ENCODE measurements around the gene FRMPD4. TPM values are rescaled to one million over a fixed set of nuclear protein-coding genes. Genes with fewer than 3 reads are reported as not detected.

Gene FRMPD4
- total RNA-seq, 1 experiment from 2014 or later: not detected

DNA sequence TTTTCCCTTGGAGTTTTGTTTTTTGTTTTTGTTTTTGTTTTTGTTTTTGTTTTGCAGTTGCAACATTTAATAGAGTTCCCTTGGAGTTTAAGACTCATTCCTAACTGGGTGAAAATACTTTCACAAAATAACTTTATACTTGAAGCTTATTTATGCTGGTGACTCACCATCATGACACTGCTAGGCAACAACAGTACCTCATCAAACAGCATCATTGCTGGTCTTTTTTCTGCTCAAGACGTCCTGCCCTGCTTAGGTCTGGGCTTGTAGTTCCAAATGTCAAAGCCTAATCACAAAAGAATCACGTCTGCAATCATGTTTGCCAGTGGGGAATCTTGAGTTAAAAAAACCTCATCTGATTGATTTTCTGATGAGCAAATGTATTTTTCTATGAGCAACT is 547.3 kb downstream of the FRMPD4 start:
- Histone ChIP-seq H3K4me2 (ENCODE audit: low read depth, low read length, poor library complexity, severe bottlenecking) (no peak overlapping the region), H3K9me2 (replicated peaks; ENCODE audit: insufficient read depth, low read length) (no peaks in the 10 kb centered on the region), H3K4me3 (ENCODE audit: low read length) (no peak overlapping the region), H2AFZ (ENCODE audit: low read length) (no peak overlapping the region), H3K4me1 (ENCODE audit: low read length) (no peaks in the 10 kb centered on the region), H3K36me3 (ENCODE audit: insufficient read depth, low read length) (no peaks in the 10 kb centered on the region), H3K27ac (ENCODE audit: low read length) (no peak overlapping the region), H3K9me3 (ENCODE audit: low read length) (no peaks in the 10 kb centered on the region), H3K27me3 (ENCODE audit: low read length) (no peaks in the 10 kb centered on the region), H3K9ac (ENCODE audit: low read length) (no peak overlapping the region), H4K20me1 (ENCODE audit: insufficient read depth, low read depth, low read length) (no peaks in the 10 kb centered on the region), H3K79me2 (ENCODE audit: low read length) (no peaks in the 10 kb centered on the region)
- no peak for DNase-seq

DNA sequence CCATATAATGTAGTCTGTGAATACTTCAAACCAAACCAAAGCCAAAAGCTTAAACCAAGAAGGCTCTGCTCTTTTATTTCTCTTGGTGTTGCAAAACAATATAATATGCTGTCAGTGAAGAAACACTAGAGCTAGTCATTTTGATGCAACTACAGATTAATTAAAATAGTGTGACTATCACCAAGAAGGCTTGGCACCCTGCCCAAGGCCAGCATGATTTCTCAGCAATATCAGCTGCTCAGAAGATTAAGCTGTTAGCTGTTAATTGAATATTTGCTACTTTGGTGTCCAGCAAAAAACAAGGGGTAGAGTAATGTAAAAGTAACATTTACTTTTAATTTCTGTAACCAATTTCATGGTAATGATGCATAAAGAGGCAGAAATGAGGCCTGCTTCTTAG is 548.1 kb downstream of the FRMPD4 start:
- Histone ChIP-seq H3K9me3 (ENCODE audit: low read length) (no peaks in the 10 kb centered on the region), H3K9ac (ENCODE audit: low read length) (no peak overlapping the region), H3K27me3 (ENCODE audit: low read length) (no peaks in the 10 kb centered on the region), H3K79me2 (ENCODE audit: low read length) (no peaks in the 10 kb centered on the region), H3K36me3 (ENCODE audit: insufficient read depth, low read length) (no peaks in the 10 kb centered on the region), H3K4me3 (ENCODE audit: low read length) (no peak overlapping the region), H2AFZ (ENCODE audit: low read length) (no peak overlapping the region), H4K20me1 (ENCODE audit: insufficient read depth, low read depth, low read length) (no peaks in the 10 kb centered on the region), H3K4me1 (ENCODE audit: low read length) (no peaks in the 10 kb centered on the region), H3K4me2 (ENCODE audit: low read depth, low read length, poor library complexity, severe bottlenecking) (no peak overlapping the region), H3K27ac (ENCODE audit: low read length) (no peak overlapping the region), H3K9me2 (replicated peaks; ENCODE audit: insufficient read depth, low read length) (no peaks in the 10 kb centered on the region)
- DNase-seq: no peak

DNA sequence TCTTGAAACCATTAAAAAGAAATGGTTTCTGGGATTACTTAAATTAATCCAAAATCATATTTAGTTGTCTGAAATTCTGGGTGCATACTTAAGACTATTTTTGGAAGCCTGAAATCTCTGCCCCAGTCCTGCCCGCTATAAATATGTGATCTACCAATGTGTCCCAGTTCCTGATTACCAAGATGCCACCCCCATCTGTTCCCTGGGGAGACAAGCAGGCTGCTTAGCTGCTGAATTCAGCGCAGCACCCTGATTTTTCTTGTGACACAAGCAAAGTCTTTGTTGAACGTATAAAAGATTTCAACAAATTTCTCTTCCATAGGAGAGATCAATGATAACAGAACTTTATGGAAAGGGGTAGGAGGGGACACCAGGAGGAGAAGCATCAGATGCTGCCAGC is 552.4 kb downstream of the FRMPD4 start:
- H3K9me3 ChIP-seq (ENCODE audit: low read length): no peaks in the 10 kb centered on the region
- no peaks in the 10 kb centered on the region for H3K27me3 ChIP-seq (ENCODE audit: low read length)
- H3K27ac ChIP-seq (ENCODE audit: low read length): no peak overlapping the region
- no peaks in the 10 kb centered on the region for H3K36me3 ChIP-seq (ENCODE audit: insufficient read depth, low read length)
- H3K9ac ChIP-seq (ENCODE audit: low read length): no peak overlapping the region
- H2AFZ ChIP-seq (ENCODE audit: low read length): no peak overlapping the region
- no peaks in the 10 kb centered on the region for H3K9me2 ChIP-seq (replicated peaks; ENCODE audit: insufficient read depth, low read length)
- no peak for DNase-seq
- H3K79me2 ChIP-seq (ENCODE audit: low read length): no peaks in the 10 kb centered on the region
- no peaks in the 10 kb centered on the region for H3K4me1 ChIP-seq (ENCODE audit: low read length)
- no peak overlapping the region for H3K4me2 ChIP-seq (ENCODE audit: low read depth, low read length, poor library complexity, severe bottlenecking)
- no peak overlapping the region for H3K4me3 ChIP-seq (ENCODE audit: low read length)
- H4K20me1 ChIP-seq (ENCODE audit: insufficient read depth, low read depth, low read length): no peaks in the 10 kb centered on the region

DNA sequence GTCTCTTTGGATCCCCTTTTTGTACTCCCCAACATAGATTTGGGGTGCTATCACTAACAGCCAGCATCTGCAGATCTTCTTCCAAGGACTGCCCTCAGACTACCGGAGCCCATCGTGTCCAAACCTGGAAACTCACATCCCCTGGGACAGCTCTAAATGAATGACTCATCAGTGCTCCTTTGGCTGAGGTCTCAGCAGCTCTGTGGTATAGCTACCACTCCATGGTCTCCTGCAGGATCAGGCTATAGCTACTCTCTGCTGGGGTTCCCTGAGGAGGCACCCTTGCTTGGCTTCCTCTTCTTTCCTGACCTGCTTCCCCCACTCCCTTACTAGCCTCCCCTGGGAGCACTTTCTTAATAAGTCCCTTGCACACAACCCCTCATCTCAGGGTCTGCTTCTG is 555.5 kb downstream of the FRMPD4 start:
- Histone ChIP-seq H3K9ac (ENCODE audit: low read length) (no peak overlapping the region), H3K27me3 (ENCODE audit: low read length) (no peaks in the 10 kb centered on the region), H3K9me3 (ENCODE audit: low read length) (no peaks in the 10 kb centered on the region), H3K9me2 (replicated peaks; ENCODE audit: insufficient read depth, low read length) (no peaks in the 10 kb centered on the region), H3K79me2 (ENCODE audit: low read length) (no peaks in the 10 kb centered on the region), H4K20me1 (ENCODE audit: insufficient read depth, low read depth, low read length) (no peaks in the 10 kb centered on the region), H2AFZ (ENCODE audit: low read length) (no peak overlapping the region), H3K27ac (ENCODE audit: low read length) (no peak overlapping the region), H3K4me1 (ENCODE audit: low read length) (no peaks in the 10 kb centered on the region), H3K36me3 (ENCODE audit: insufficient read depth, low read length) (no peaks in the 10 kb centered on the region), H3K4me3 (ENCODE audit: low read length) (no peak overlapping the region), H3K4me2 (ENCODE audit: low read depth, low read length, poor library complexity, severe bottlenecking) (no peak overlapping the region)
- no peak for DNase-seq

DNA sequence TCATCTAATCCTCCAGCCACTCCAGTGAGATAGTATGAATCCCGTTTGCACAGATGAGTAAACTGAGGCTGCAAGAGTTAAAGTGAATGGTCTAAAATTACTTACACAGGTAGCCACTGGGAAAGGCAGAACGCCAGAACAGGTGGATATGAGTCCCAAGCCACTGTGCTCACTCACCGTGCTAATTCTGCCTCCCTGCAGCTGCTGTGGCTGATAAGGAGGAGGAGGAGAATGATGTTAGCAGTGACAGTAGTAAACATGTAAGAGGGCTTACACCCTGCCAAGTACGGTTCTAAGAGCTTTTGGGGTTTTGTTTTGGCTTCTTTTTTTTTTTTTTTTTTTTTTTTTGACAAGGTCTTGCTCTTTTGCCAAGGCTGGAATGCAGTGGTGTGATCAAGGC is 562.5 kb downstream of the FRMPD4 start:
- Histone ChIP-seq H3K4me3 (ENCODE audit: low read length) (no peak overlapping the region), H3K27ac (ENCODE audit: low read length) (no peak overlapping the region), H3K9ac (ENCODE audit: low read length) (no peak overlapping the region), H3K9me3 (ENCODE audit: low read length) (no peaks in the 10 kb centered on the region), H3K36me3 (ENCODE audit: insufficient read depth, low read length) (no peaks in the 10 kb centered on the region), H3K9me2 (replicated peaks; ENCODE audit: insufficient read depth, low read length) (no peaks in the 10 kb centered on the region), H2AFZ (ENCODE audit: low read length) (no peak overlapping the region), H3K79me2 (ENCODE audit: low read length) (no peaks in the 10 kb centered on the region), H3K4me1 (ENCODE audit: low read length) (no peaks in the 10 kb centered on the region), H3K4me2 (ENCODE audit: low read depth, low read length, poor library complexity, severe bottlenecking) (no peak overlapping the region), H4K20me1 (ENCODE audit: insufficient read depth, low read depth, low read length) (no peaks in the 10 kb centered on the region), H3K27me3 (ENCODE audit: low read length) (no peaks in the 10 kb centered on the region)
- DNase-seq: no peak

DNA sequence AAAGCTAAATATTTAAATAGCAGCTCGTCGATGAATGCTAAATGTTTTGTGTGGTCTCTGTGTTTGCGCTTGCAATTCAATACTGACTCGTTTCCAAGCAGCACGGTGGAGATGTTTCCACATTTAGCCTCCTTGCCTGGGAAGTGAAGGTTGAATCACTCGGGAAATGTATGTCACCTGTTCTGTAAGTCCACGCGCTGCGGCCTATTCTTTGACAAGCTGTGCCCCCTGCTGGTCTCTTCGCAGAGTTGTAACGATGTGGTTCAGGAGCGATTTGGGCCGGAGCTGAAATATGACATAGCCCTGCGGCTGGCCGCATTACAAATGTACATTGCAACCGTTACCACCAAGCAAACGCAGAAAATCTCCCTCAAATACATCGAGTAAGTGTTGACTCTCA is 563.4 kb downstream of the FRMPD4 start:
- peak; percentile 84 for DNase-seq
- no peaks in the 10 kb centered on the region for H3K36me3 ChIP-seq (ENCODE audit: insufficient read depth, low read length)
- H3K9me3 ChIP-seq (ENCODE audit: low read length): no peaks in the 10 kb centered on the region
- no peak overlapping the region for H3K9ac ChIP-seq (ENCODE audit: low read length)
- H3K27ac ChIP-seq (ENCODE audit: low read length): no peak overlapping the region
- H3K4me2 ChIP-seq (ENCODE audit: low read depth, low read length, poor library complexity, severe bottlenecking): no peak overlapping the region
- no peaks in the 10 kb centered on the region for H4K20me1 ChIP-seq (ENCODE audit: insufficient read depth, low read depth, low read length)
- H3K4me1 ChIP-seq (ENCODE audit: low read length): no peaks in the 10 kb centered on the region
- H3K9me2 ChIP-seq (replicated peaks; ENCODE audit: insufficient read depth, low read length): no peaks in the 10 kb centered on the region
- H3K27me3 ChIP-seq (ENCODE audit: low read length): no peaks in the 10 kb centered on the region
- no peak overlapping the region for H3K4me3 ChIP-seq (ENCODE audit: low read length)
- no peak overlapping the region for H2AFZ ChIP-seq (ENCODE audit: low read length)
- no peaks in the 10 kb centered on the region for H3K79me2 ChIP-seq (ENCODE audit: low read length)

DNA sequence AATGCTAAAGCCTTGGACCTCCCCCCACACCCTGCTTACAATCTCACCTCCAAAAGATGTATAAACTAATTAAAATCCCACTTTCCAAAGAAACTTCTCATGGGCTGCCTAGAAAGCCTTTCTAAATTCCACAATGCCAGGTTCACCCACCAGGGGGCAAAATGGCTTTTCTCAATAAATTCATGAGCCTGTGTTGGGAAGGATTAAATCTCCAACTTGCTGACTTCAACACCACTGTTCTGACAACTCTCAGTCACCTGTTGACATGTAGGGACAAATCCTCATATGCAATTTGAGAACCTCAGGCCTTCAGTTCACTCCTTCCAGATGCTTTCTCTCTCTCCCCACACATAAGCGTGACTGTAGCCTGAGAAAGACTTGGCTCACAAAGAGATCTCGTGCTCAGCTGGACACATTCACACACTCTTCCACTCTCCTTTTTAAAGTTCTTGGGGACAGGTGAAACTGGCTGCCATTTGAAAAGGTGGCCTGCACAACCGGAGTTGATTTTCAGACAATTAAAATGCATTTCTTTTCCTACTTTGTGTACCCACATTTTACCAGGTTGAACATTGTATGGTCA is 564.3 kb downstream of the FRMPD4 start:
- H4K20me1 ChIP-seq (ENCODE audit: insufficient read depth, low read depth, low read length): no peaks in the 10 kb centered on the region
- no peaks in the 10 kb centered on the region for H3K4me1 ChIP-seq (ENCODE audit: low read length)
- H3K36me3 ChIP-seq (ENCODE audit: insufficient read depth, low read length): no peaks in the 10 kb centered on the region
- no peak overlapping the region for H3K4me2 ChIP-seq (ENCODE audit: low read depth, low read length, poor library complexity, severe bottlenecking)
- H3K4me3 ChIP-seq (ENCODE audit: low read length): no peak overlapping the region
- no peak overlapping the region for H3K9ac ChIP-seq (ENCODE audit: low read length)
- no peaks in the 10 kb centered on the region for H3K9me2 ChIP-seq (replicated peaks; ENCODE audit: insufficient read depth, low read length)
- no peak overlapping the region for H3K27ac ChIP-seq (ENCODE audit: low read length)
- no peak overlapping the region for H2AFZ ChIP-seq (ENCODE audit: low read length)
- no peaks in the 10 kb centered on the region for H3K27me3 ChIP-seq (ENCODE audit: low read length)
- H3K79me2 ChIP-seq (ENCODE audit: low read length): no peaks in the 10 kb centered on the region
- DNase-seq: peak; percentile 66
- no peaks in the 10 kb centered on the region for H3K9me3 ChIP-seq (ENCODE audit: low read length)

DNA sequence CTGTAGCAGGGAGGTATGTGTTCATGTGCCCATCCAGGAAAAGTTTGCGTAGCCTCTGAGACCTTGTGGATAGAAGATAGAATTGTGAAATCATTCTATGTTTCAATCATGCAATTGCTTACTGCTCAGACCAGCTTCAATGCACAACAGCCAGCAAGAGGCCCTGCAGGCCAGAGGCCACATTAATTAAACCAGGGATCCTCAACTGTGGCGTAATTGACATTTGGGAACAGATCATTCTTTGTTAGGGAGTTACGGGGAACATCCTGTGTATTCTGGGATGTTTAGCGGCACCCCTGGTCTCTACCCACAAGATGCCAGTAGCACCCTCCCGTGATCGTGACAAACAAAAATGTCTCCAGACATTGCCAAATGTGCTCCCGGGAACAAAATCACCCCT is 566.4 kb downstream of the FRMPD4 start:
- no peaks in the 10 kb centered on the region for H3K9me3 ChIP-seq (ENCODE audit: low read length)
- no peak overlapping the region for H3K4me3 ChIP-seq (ENCODE audit: low read length)
- no peaks in the 10 kb centered on the region for H3K79me2 ChIP-seq (ENCODE audit: low read length)
- H4K20me1 ChIP-seq (ENCODE audit: insufficient read depth, low read depth, low read length): no peaks in the 10 kb centered on the region
- DNase-seq: no peak
- H3K9me2 ChIP-seq (replicated peaks; ENCODE audit: insufficient read depth, low read length): no peaks in the 10 kb centered on the region
- H2AFZ ChIP-seq (ENCODE audit: low read length): no peak overlapping the region
- no peak overlapping the region for H3K4me2 ChIP-seq (ENCODE audit: low read depth, low read length, poor library complexity, severe bottlenecking)
- H3K27ac ChIP-seq (ENCODE audit: low read length): no peak overlapping the region
- H3K27me3 ChIP-seq (ENCODE audit: low read length): no peaks in the 10 kb centered on the region
- no peak overlapping the region for H3K9ac ChIP-seq (ENCODE audit: low read length)
- no peaks in the 10 kb centered on the region for H3K36me3 ChIP-seq (ENCODE audit: insufficient read depth, low read length)
- no peaks in the 10 kb centered on the region for H3K4me1 ChIP-seq (ENCODE audit: low read length)

DNA sequence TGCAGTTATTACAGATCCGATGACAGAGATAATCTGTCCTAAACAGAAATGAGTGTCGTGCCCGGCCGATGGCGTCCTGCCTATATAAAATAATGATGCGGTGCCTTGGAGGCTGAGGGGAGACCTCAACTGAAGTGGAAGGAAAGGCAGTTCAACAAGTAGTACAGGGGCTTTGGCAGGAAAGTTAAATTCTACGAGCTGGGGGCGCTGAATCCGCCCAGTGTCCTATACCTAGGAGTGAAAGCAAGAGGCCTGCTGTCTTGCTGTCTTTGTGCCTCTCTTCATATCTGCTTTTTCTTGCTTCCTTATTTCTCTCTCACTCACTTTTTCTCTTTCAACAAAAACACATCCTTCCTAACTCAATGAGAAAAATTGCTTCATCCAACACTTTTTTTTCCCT is 570.8 kb downstream of the FRMPD4 start:
- Histone ChIP-seq H3K27ac (ENCODE audit: low read length) (no peak overlapping the region), H3K9me3 (ENCODE audit: low read length) (no peaks in the 10 kb centered on the region), H3K79me2 (ENCODE audit: low read length) (no peaks in the 10 kb centered on the region), H3K4me3 (ENCODE audit: low read length) (no peak overlapping the region), H3K27me3 (ENCODE audit: low read length) (no peaks in the 10 kb centered on the region), H3K4me2 (ENCODE audit: low read depth, low read length, poor library complexity, severe bottlenecking) (no peak overlapping the region), H4K20me1 (ENCODE audit: insufficient read depth, low read depth, low read length) (no peaks in the 10 kb centered on the region), H3K4me1 (ENCODE audit: low read length) (no peaks in the 10 kb centered on the region), H3K36me3 (ENCODE audit: insufficient read depth, low read length) (no peaks in the 10 kb centered on the region), H3K9ac (ENCODE audit: low read length) (no peak overlapping the region), H3K9me2 (replicated peaks; ENCODE audit: insufficient read depth, low read length) (no peaks in the 10 kb centered on the region), H2AFZ (ENCODE audit: low read length) (no peak overlapping the region)
- DNase-seq: no peak

Data from Karpas-422 (cell line).